ENCODE measurements around the gene PLCB4. TPM values are rescaled to one million over a fixed set of nuclear protein-coding genes. Genes with fewer than 3 reads are reported as not detected.

Gene PLCB4
- total RNA-seq, 1 donor from 2014 or later: 53.3 TPM

DNA sequence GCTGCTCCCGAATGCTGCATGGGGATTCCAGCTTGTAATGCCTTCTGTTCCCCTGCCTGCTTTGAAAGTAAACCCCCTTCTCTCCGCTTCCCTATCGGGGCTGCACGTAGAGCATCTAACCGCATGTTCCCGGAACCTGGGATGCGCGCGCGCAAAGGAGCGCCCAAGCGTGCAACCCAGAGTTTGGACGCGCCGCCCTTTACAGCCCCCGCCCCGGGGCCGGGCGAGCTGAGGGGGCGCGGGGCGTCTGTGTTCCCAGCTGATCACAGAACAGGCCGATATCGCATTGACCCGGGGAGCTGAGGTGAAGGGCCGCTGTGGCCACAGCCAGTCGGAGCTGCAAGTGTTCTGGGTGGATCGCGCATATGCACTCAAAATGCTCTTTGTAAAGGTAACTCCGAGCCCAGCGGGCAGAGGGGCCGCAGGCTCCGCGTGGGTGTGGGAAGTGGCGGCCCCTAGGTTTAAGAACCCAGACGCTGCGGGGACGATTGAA is 446.9 kb downstream of the PLCB4 start:
- DNase-seq (ENCODE audit: low read depth, low spot score): no peak
- H3K27ac Mint-ChIP-seq (ENCODE audit: unreplicated experiment): no peak overlapping the region
- H3K9me3 Mint-ChIP-seq: no peaks in the 10 kb centered on the region
- peaks cover 47% of the 10 kb centered on the region for H3K4me1 Mint-ChIP-seq
- peak overlapping the region; percentile 84 for H3K4me3 Mint-ChIP-seq
- no peaks in the 10 kb centered on the region for H3K36me3 Mint-ChIP-seq (ENCODE audit: low read depth)
- H3K27me3 Mint-ChIP-seq (ENCODE audit: low read depth): peaks cover 86% of the 10 kb centered on the region
- TF ChIP-seq, protein P1, sequence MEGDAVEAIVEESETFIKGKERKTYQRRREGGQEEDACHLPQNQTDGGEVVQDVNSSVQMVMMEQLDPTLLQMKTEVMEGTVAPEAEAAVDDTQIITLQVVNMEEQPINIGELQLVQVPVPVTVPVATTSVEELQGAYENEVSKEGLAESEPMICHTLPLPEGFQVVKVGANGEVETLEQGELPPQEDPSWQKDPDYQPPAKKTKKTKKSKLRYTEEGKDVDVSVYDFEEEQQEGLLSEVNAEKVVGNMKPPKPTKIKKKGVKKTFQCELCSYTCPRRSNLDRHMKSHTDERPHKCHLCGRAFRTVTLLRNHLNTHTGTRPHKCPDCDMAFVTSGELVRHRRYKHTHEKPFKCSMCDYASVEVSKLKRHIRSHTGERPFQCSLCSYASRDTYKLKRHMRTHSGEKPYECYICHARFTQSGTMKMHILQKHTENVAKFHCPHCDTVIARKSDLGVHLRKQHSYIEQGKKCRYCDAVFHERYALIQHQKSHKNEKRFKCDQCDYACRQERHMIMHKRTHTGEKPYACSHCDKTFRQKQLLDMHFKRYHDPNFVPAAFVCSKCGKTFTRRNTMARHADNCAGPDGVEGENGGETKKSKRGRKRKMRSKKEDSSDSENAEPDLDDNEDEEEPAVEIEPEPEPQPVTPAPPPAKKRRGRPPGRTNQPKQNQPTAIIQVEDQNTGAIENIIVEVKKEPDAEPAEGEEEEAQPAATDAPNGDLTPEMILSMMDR (conservative IDR thresholded peaks at IDR 0.05): no peak

DNA sequence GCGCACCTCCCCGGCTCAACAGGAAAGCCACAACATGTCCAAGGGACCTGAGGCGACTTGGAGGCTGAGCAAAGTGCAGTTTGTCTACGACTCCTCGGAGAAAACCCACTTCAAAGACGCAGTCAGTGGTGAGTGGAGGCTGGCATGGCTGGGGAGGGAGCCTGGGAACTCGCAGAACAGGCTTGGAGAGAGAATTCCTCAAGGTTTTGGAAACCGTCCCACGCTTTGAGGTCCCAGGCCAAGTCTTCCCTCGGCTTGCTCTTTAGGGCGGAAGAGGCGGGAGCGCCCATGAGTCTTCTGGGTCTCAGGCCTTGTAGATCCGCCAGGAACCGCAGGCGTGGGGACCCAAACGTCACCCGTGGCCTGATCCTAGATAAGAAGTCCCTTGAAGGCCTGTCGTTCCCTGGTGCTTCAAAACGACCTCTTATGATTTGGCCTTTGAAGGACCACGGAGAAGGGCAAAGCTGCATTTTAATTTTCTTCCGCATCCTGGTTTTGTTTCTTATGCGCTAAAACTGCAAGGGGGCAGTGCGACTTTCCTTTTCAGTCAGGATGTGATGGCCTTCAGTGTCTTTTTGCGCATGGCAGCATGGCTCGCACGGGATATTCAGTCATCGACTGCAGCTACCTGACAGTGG is 447.5 kb downstream of the PLCB4 start:
- TF ChIP-seq, protein P1 (conservative IDR thresholded peaks at IDR 0.05): no peak
- Mint-ChIP-seq H3K4me1 (peaks cover 47% of the 10 kb centered on the region), H3K27me3 (ENCODE audit: low read depth) (peaks cover 86% of the 10 kb centered on the region), H3K4me3 (peak overlapping the region; percentile 84), H3K36me3 (ENCODE audit: low read depth) (no peaks in the 10 kb centered on the region), H3K27ac (ENCODE audit: unreplicated experiment) (no peak overlapping the region), H3K9me3 (no peaks in the 10 kb centered on the region)
- no peak for DNase-seq (ENCODE audit: low read depth, low spot score)

- TF ChIP-seq, protein P1 (conservative IDR thresholded peaks at IDR 0.05): no peak
- no peaks in the 10 kb centered on the region for H3K9me3 Mint-ChIP-seq
- H3K4me1 Mint-ChIP-seq: peaks cover 47% of the 10 kb centered on the region
- H3K27ac Mint-ChIP-seq (ENCODE audit: unreplicated experiment): no peak overlapping the region
- no peak for DNase-seq (ENCODE audit: low read depth, low spot score)
- H3K36me3 Mint-ChIP-seq (ENCODE audit: low read depth): no peaks in the 10 kb centered on the region
- no peak overlapping the region for H3K4me3 Mint-ChIP-seq
- peaks cover 76% of the 10 kb centered on the region for H3K27me3 Mint-ChIP-seq (ENCODE audit: low read depth)
These were observed 448.6 kb downstream of the PLCB4 start for GRCh38 chr20:9517297-9518162.

DNA sequence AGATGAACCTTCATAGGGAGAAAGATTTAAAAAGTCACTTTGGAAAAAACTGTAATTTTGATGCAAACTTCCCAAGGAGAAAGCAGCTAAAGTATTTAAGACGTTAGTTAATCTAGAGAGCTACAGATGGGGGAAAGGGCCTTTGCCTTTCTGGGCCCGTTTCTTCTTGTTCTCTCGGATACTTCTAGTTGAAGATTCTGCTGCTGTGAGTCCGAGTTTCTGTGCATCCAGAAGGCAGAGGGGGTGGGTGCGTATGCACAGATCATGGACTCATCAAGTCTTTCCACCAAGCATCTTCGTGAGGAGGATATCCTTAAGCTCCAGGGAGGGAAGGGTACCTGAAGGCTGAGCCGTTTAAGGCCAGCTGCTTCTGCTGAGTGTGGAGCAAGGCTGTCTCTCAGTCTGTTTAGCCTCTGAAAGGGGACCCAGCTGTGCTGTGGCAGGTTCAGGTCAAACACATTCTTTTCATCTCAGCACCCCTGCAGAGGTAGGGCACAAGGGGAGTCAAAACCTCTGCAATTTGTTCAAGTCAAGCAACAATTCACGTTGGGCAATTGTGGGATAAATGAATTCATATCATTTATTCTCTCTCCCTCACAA is 449.8 kb downstream of the PLCB4 start:
- Mint-ChIP-seq H3K9me3 (no peaks in the 10 kb centered on the region), H3K4me1 (peaks cover 47% of the 10 kb centered on the region), H3K27ac (ENCODE audit: unreplicated experiment) (no peak overlapping the region), H3K27me3 (ENCODE audit: low read depth) (peaks cover 64% of the 10 kb centered on the region), H3K4me3 (no peak overlapping the region), H3K36me3 (ENCODE audit: low read depth) (no peaks in the 10 kb centered on the region)
- DNase-seq (ENCODE audit: low read depth, low spot score): no peak
- TF ChIP-seq, protein P1 (conservative IDR thresholded peaks at IDR 0.05): no peak

GRCh38 chr20:9520086-9520485 is 451.2 kb downstream of the PLCB4 start:
- Mint-ChIP-seq H3K27me3 (ENCODE audit: low read depth) (peaks cover 50% of the 10 kb centered on the region), H3K4me1 (peaks cover 33% of the 10 kb centered on the region), H3K36me3 (ENCODE audit: low read depth) (no peaks in the 10 kb centered on the region), H3K4me3 (no peak overlapping the region), H3K27ac (ENCODE audit: unreplicated experiment) (no peak overlapping the region), H3K9me3 (no peaks in the 10 kb centered on the region)
- TF ChIP-seq, protein P1 (conservative IDR thresholded peaks at IDR 0.05): no peak
- no peak for DNase-seq (ENCODE audit: low read depth, low spot score)

All from neural crest cell (in vitro differentiated cells).